HCEC 1CT (cell line): ENCODE measurements around the gene C1QB.
"Not testable (repeated sequence)": the region's sequence is repeated elsewhere in the genome, so short reads cannot be mapped to it uniquely, and the experiment has no call there.

Source experiments
- DNase-seq: peaks from one replicate; pipeline ENCODE4 v3.0.0-alpha.2; 2017

Gene C1QB

DNA sequence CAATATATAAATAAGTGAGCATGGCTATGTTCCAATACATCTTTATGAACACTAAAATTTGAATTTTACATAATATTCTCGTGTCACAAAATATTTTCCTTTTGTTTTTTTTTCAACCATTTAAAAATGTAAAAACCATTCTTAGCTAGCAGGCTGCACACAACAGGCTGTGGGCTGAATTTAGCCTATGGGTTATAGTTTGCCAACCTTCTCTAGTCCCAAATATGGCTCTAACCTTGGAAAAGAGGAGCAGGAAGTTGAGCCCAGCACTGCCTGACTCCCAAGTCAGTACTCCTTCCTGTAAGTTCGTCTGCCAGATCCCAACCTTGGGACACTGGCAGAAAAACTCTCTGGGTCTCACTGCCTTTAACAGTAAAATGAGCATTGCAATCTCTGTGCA is 13.4 kb downstream of the C1QB start:
- no peak for DNase-seq

DNA sequence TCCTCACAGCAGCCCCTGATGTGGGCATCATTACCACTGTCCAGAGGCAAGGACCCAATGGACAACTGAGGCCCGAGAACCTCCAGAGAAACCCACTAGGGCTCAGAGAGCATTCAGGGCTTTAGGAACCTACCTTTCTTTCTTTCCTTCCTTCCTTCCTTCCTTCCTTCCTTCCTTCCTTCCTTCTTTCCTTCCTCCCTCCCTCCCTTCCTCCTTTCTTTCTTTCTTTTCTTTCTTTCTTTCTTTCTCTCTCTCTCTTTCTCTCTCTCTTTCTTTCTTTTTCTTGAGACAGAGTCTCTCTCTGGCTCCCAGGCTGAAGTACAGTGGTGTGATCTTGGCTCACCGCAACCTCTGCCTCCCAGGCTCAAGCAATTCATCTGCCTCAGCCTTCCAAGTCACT is 15.8 kb downstream of the C1QB start:
- not testable (repeated sequence) for DNase-seq

DNA sequence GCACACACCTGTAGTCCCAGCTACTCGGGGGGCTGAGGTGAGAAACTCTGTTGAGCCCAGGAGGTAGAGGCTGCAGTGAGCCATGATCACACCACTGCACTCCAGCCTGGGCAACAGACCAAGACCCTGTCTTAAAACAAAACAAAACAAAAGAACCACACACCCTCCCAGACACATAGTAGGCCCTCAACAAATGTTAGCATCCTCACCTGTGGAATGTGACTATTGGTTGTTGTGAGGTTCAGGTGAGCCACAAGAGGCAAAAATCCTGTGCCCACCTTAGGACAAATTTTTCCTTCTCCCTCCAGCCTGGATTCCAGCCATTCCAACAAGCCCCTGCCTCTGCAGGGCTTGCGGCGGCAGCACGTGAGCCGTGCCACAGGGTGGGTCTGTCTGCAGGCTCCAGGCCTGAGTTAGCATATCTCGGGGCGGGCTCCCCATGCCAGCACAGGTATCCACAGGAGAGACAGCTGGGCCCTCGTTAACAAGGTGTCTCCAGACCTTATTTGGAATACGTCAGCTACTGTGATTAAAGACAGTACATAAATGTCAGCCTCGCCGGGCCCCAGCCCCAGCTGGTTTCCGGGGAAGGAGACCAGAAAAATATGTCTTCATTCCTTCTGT is 17.4 kb downstream of the C1QB start:
- DNase-seq = no peak

DNA sequence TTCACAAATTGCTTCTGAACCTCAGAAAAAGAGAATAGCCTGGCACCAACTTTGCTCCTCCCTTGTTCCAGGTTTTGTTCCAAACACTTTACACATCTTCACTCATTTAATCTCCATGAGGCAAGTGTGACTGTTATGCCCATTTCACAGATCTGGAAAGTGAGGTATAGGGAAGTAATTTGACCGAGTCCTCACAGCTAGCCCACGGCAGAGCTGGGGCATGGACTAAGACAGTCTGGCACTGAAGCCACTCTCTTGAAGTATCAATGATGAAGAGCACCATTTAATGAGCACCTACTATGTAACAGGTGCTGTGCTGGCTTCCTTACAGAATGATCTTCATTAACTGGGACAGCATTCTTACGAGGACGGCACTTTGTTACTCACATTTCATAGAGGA is 19.0 kb downstream of the C1QB start:
- no peak for DNase-seq

DNA sequence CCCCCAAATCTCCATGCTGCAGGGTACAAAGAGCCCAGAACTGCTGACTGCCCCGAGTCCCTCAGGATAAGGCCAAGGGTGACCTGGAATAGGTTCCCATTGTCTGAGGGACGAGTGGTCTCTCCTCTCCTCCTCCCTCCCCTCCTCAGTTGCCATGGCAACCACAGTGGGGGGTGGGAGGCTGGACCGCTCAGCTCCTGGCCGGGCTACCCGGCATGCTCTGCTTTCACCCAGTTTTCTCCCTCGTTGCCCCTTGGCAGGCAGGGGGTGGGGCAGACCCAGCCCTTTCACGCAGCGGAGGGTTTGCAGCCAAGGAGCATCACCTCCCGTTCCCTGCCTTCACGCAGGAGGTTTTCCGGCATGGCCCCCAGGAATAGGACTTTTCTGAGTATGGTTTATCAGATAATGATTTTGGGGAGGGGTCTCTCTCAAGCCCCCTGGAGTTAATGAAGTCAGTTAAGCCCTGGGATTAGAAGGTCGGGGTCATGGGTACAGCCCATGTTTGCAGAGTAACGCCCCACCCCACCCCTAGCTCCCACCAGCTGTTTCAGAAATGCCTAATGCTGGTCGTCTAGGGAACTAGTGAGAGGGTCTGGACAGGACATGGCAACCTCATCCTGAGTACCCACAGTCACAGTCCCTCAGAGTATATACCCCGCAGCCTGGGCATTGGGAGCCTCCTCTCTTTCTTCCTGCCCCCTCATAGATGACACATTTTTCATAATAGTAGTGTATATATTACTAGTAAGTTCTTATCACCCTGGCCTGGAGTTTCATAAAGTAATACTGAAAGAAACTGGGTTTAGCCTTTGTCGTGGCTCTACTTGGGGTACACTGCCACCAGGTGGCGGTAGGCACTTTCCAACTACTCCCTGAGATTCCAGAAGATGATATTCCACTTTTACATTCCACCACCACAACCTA is 20.7 kb downstream of the C1QB start:
- DNase-seq = peak; percentile 58

DNA sequence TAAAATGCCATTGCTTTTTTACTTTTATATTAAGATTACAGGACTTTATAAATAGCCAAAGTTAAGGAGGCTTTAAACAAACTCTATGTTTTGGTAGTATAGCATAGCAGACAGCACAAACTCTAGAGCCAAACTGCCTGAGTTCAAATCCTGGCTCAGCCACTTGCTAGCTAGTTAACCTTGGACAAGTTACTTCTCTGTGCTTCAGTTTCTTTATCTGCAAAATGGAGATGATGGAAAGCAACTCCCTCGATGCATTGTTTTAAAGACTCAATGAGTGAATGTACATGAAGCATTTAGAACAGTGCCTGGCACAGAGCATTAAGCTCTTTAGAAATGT is 21.3 kb downstream of the C1QB start:
- no peak for DNase-seq

DNA sequence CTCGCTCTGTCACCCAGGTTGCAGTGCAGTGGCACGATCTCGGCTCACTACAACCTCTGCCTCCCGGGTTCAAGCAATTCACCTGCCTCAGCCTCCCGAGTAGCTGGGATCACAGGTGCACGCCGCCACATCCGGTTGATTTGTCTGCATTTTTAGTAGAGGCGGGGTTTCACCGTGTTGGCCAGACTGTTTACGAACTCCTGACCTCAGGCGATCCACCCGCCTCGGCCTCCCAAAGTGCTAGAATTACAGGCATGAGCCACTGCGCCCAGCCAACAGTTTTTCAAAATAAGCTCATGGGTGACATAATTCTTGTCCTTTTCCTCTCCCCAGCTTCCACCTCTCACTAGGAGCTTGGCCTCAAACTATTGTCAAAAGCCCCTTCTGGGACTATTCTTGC is 23.1 kb downstream of the C1QB start:
- not testable (repeated sequence) for DNase-seq

DNA sequence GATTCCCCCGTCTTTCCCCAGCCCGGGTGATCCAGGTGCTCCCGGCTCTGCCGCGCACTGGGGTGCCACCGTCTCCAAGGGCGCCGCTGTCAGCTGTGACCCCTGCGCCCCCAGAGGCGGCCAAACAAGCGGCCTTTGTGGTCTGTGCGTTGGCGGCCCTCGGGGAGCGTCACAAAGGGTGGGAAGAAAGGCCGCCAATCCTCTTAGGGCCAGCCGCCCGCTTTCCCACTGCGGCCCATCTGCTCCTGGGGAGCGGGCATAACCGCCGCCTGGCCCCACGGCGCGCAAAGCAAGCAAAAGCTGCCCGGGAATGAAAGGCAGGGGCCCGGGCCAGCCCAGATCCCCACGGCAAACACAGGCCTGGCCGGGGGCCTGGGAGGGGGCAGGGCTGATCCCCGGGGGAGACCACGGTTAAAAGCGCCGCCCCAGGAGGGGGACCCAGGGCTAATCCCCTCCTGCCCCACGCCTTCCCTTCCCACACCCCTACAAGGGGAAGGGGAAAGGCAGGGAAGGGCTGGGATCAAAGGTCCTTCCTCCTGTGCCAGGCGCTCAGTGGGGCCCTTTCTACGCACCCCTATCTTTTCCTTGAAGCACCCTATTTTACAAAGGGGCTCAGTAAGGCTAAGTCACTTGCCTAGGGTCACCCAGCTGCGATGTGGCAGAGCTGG is 24.0 kb downstream of the C1QB start:
- DNase-seq = no peak

DNA sequence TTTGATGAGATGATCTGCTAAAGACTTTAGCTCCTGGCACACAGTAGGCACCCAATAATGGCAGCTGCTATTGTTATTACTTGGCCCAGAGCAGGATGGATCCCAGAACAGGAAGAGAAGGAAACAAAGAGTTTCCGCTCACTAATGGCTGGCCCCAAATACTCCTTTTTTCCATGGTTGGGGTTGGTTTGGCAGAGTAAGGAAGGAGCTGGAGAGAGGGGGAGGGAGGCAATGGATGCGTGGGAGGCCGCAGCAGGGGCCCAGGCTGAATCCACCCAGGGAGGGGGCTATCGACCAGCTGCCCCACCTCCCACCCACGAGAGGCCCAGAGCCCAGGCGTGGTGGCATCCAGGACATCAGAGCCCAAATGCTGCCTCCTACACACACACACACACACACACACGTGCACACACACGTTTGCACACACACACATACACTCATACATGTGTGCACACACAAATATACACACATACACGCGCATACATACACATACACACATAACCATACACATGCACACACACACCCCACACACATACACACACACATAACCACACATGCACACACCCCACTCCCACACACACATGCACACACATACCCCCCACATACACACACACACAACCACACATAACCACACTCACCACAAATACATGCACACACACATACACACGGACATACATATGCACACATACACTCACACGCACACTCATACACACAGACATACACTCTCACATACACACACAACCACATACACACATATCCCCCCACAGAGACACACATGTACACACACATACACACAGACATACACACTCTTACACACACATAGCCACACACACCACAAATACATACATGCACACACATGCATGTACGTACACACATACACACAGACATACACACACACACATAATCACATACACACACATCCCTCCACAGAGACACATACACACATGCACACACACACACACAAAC is 25.2 kb downstream of the C1QB start:
- DNase-seq = no peak

DNA sequence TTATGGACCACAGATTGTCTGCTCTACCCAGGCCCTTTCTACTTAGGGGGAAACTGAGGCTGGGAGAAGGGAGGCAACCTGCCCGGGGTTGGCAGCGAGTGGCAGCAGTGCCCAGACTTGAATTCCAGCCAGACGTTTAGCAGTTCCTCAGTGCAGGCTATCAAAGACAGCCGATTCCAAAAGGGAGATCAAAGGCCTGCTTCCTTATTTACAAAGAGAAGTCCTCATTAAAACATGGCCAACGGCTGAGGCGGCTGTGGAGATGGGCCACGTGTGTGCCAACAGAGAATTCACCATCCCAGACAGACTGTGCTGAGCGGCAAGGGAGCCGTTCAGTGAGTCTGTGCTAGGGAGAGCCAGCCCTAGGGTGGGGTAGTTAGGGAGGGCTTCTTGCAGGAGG is 27.7 kb downstream of the C1QB start:
- DNase-seq = no peak

DNA sequence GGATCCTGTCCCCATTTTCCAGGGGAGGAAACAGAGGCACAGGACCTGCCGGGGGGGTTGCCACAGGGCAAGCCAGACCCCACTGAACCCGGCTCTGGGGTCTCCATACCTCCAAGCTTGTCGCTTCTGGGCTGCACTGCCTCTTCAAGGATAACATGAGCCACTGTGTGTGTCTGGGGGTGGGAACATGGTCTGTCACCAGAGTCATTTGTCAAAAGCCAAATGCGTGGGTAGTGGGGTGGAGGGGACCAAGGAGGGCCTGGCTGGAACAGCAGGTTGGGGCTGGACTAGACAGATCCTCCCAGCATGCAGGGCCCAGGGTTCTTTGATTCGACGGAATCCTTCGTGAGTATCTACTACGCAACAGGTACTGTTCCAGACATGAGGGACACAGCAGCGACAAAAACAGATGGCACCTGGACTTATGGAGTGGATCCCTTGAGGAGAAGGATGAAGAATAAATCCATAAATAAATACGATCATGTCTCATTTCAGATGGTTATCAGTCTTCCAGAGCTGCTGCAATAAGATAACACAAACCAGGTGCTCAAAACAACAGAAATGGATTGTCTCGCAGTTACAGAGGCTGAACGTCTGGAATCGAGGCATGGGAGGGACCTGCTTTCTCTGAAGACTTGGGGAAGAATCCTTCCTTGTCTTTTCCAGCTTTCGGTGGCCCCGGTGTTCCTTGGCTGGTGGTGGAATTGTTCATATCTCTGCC is 28.7 kb downstream of the C1QB start:
- DNase-seq = no peak

DNA sequence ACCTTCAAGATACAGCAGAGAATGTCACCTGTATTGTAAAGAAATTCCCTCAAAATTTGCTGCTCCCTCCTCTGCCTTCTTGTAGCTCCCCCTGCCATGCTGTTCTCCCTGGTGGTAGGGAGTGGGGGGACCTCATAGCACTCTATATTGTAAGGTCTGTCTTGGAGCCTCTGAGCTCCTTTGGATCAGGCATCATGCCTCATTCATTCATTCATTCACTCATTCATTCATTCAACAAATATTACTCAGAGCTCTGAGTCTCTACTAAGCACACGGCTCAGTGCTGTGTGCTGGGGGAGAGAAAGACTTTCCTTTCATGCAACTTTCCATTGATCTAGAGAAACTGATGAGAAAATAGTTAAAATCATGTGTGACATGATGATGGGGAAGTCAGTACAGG is 30.5 kb downstream of the C1QB start:
- DNase-seq = no peak

DNA sequence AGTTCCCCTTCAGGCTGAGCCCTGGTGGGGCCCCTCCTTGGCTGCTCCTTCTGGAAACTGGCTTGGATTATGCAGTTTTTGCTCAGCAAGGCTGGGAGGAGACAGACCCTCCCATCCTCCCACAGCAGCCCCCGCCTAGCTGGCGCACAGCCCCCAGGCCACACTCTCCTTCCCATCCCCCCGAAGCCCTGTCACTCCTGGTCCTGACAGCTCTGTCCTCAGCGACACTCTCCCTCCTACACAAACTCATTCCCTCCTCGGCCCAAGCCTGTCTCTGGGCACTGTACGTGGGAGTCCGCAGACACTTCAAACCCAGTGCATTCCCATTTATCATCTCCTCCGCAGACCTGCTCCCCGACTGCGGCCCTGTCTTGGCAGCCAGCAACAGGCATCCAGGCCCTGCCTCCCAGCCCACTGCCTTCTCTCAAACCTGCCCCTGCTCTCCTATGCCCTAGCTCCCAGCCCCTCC is 32.6 kb downstream of the C1QB start:
- no peak for DNase-seq

DNA sequence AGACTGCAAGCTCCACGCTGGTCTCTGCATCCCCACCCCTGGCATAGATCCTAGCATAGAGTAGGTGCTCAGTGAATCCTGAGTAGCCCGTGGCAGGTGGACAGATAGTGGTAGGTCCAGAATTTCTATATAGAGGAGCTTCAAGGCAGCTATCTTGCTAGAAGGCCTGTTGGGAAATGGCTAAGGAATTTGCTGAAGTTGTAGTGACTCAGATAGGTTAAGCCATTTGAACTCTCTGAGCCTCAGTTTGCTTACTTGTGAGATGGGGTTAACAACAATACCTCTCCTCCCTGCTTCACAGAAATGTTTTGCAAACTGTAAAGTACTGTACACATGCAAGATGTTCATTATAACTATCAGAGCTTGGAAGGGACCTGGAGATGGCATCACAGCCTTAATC is 34.2 kb downstream of the C1QB start:
- DNase-seq = peak; percentile 55

DNA sequence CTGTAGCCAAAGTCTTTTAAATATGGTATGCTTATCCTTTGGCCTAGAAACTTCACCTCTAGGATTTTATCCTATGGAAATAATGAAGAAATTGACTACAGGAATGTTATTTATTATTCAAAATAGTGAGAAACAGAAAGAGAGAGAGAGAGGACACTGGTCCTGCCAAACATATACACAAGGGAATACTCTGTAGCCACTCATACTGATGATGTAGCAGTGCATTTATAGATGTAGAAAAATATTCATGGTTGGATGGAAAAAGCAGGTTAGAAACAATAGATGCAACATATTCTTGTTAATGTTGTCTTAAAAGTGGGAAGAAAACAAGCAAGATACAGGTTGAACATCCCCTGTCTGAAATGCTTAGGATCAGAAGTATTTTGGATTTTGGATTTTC is 35.4 kb downstream of the C1QB start:
- no peak for DNase-seq

DNA sequence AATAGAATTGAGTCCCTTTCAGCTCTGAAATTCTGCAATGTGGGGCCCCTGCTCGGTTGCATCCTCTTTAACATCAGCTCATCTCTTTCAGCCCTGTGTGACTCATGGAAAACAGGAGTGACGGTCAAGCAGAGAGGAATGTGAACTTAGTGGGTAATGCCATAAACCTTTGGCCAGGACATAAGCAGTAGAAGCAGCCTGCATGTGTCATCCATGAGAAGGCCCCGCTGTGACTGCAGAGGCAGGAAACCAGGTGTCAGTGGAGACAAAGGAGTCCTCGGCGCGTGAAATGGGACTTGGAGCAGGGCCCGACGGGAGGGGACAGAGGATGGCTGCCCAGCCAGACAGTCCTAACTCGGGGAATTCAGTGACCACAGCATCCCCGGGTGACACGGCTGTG is 36.5 kb downstream of the C1QB start:
- DNase-seq = peak; percentile 83

DNA sequence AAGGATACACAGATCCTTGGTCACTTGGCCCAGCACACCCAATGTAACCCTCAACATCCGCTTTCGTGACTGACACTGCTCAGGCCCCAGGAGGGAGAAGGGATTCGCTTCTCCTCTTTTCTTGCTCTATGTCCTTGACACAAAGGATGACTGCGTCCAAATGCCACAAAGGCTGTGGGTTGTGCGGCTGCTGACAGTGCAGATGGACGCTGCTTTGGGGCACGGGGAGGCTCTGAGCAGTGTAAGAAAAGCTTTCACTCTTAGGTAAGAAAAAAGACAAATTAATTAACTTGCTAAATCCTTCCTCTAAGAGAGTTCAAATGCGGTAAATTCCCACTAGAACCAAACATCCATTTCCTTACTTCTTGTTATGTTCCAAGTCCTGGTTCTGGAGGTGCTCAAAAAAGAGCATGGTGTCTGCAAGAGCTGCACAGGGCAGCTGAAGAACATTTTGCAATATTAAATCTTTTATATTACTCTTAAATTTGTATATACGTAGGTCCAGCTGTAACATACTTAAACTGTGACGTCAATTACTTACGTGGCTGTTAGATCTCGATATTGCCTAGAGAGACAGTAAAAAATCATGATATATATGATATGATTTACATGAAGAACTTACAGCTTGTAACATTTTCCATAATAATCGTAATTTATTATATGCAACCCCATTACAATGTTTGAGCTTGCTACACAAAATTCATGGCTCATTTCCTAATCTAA is 38.2 kb downstream of the C1QB start:
- no peak for DNase-seq

DNA sequence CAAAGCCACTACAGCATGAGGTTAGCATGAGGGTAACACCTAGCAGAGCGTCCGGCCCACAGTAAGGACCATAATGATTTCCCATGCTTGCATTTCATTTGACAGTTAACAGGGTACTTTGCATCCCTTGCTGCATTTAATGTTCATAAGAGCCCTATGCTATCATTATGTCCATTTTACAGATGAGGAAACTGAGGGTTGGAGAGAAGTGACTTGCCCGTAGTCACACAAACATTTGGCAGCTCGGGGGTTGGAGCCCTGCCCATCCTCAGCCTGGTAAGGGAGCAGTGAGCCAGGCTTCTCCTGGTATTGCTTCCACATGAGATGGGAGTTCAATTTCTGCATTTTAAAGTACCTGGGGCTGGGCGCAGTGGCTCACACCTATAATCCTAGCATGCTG is 41.1 kb downstream of the C1QB start:
- no peak for DNase-seq

DNA sequence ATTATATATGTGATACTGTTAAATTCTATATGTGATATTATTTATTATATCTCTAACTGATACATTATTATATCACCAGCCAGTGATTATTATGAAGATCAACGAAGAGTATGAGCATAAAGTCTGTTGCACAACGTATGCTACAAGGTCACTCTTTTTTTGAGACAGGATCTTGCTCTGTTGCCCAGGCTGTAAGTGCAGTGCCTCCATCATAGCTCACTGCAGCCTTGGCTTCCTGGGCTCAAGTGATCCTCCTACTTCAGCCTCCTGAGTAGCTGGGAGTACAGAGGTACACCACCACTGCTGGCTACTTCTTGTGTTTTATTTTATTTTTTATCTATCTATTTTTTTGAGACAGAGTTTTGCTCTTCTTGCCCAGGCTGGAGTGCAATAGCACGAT is 43.6 kb downstream of the C1QB start:
- DNase-seq = no peak

DNA sequence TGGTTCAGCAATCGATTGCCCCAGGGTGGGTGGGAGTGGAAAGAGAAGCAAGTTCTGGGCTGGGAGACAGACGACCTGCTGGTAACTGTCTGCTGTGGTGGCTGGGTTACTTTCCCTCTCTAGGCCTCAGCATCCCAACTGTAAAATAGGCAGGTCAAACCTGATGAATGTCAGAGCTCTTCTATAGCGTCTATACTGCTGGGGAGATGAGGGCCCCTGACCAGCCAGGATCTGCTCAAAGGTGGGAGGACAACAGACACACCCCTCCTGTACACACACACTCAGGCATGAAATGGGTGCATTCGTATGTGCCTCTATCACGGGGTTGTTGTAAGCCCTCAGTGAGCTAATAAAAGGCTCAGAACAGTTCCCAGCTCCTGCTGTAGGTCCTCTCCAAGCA is 44.9 kb downstream of the C1QB start:
- DNase-seq = no peak
